IMR-90 (cell line): ENCODE results near the gene RBMS3. TPM values are rescaled to one million over a fixed set of nuclear protein-coding genes. Genes with fewer than 3 reads are reported as not detected.

ENCODE experiments used
- ATAC-seq: fragments of 200-7000 bp; cut with Tn5 transposase; 2 replicates; pipeline ENCODE4 v1.9.1; 2020; ENCODE audit warnings: low read depth, mild to moderate bottlenecking, moderate library complexity
- BruUV-seq: library from RNA; stranded (reverse); fragments of 400-500 nt; replicated peaks from 2 replicates; lab custom pipeline; 2021; lab: Mats Ljungman, UMichigan
- CTCF ChIA-PET: fragments of 300-600 bp; formaldehyde crosslinking; extraction: SDS; loops from one replicate; lab custom pipeline; 2021; ENCODE audit warnings: antibody characterized with exemption; lab: Yijun Ruan, JAX
- POLR2A ChIA-PET: fragments of 300-600 bp; sonication (Branson Sonifier 250); formaldehyde crosslinking; loops from one replicate; lab custom pipeline; 2022; ENCODE audit warnings: antibody characterized with exemption; ENCODE audit not compliant: unreplicated experiment; lab: Charles Lee
- DNase-seq: peaks from one replicate; pipeline ENCODE4 v3.0.0; 2013
- H2AFZ ChIP-seq: replicated peaks from 2 replicates; pipeline ENCODE3; 2013; ENCODE audit warnings: low read length, mild to moderate bottlenecking; ENCODE audit not compliant: poor library complexity
- H2AK5ac ChIP-seq: 2 replicates; pipeline ENCODE4 v1.6.1; 2013; ENCODE audit warnings: low read depth, low read length, inconsistent platforms
- H2AK9ac ChIP-seq: replicated peaks from 2 replicates; pipeline ENCODE3; 2013; ENCODE audit warnings: mild to moderate bottlenecking, low read depth, low read length, moderate library complexity; ENCODE audit not compliant: poor library complexity
- H2BK120ac ChIP-seq: 2 replicates; pipeline ENCODE4 v1.6.1; 2013; ENCODE audit warnings: low read depth, low read length, inconsistent platforms
- H2BK15ac ChIP-seq: 3 replicates; pipeline ENCODE4 v1.6.1; 2013; ENCODE audit warnings: low read depth, low read length, inconsistent platforms
- H2BK20ac ChIP-seq: 2 replicates; pipeline ENCODE4 v1.6.1; 2013; ENCODE audit warnings: low read depth, mild to moderate bottlenecking, inconsistent platforms, low read length, moderate library complexity
- H2BK5ac ChIP-seq: 2 replicates; pipeline ENCODE4 v1.6.1; 2013; ENCODE audit warnings: mild to moderate bottlenecking, low read depth, low read length, inconsistent platforms; ENCODE audit not compliant: poor library complexity, severe bottlenecking
- H3K14ac ChIP-seq: replicated peaks from 2 replicates; pipeline ENCODE4 v1.6.1; 2013; ENCODE audit warnings: low read depth, low read length, inconsistent platforms
- H3K18ac ChIP-seq: 2 replicates; pipeline ENCODE4 v1.6.1; 2013; ENCODE audit warnings: low read depth, low read length, control low read depth
- H3K23ac ChIP-seq: 2 replicates; pipeline ENCODE4 v1.6.1; 2013; ENCODE audit warnings: low read depth, low read length, inconsistent platforms
- H3K27ac ChIP-seq: 2 replicates; pipeline ENCODE4 v1.5.1; 2013; ENCODE audit warnings: mild to moderate bottlenecking, control low read depth, low read length; ENCODE audit not compliant: insufficient read depth
- H3K27me3 ChIP-seq: 2 replicates; pipeline ENCODE4 v1.6.1; 2013; ENCODE audit warnings: low read length; ENCODE audit not compliant: control insufficient read depth, insufficient read depth
- H3K36me3 ChIP-seq: 2 replicates; pipeline ENCODE4 v1.6.1; 2013; ENCODE audit warnings: low read length, mixed read lengths; ENCODE audit not compliant: control insufficient read depth, insufficient read depth
- H3K4ac ChIP-seq: 2 replicates; pipeline ENCODE4 v1.6.1; 2013; ENCODE audit warnings: low read depth, low read length, inconsistent platforms
- H3K4me1 ChIP-seq: 2 replicates; pipeline ENCODE4 v1.6.1; 2013; ENCODE audit warnings: low read length, mixed read lengths; ENCODE audit not compliant: control insufficient read depth, insufficient read depth
- H3K4me2 ChIP-seq: 2 replicates; pipeline ENCODE4 v1.6.1; 2013; ENCODE audit warnings: low read depth, mild to moderate bottlenecking, control low read depth, low read length, moderate library complexity
- H3K4me3 ChIP-seq: 2 replicates; pipeline ENCODE4 v1.5.1; 2013; ENCODE audit warnings: low read depth, mild to moderate bottlenecking, control low read depth, low read length, moderate library complexity; ENCODE audit not compliant: insufficient read depth
- H3K56ac ChIP-seq: 2 replicates; pipeline ENCODE4 v1.6.1; 2013; ENCODE audit warnings: low read length, inconsistent platforms; ENCODE audit not compliant: insufficient read depth; ENCODE audit errors: extremely low read depth
- H3K79me1 ChIP-seq, 2 experiments: 2 replicates each; pipeline ENCODE4 v1.6.1; 2013; ENCODE audit warnings: low read length in 2 of 2, inconsistent platforms in 1 of 2, low read depth in 1 of 2
- H3K9ac ChIP-seq: 2 replicates; pipeline ENCODE4 v1.6.1; 2013; ENCODE audit warnings: low read depth, low read length, control low read depth
- H3K9me1 ChIP-seq: 2 replicates; pipeline ENCODE4 v1.6.1; 2013; ENCODE audit warnings: low read length, inconsistent platforms; ENCODE audit not compliant: insufficient read depth
- H3K9me3 ChIP-seq: 2 replicates; pipeline ENCODE4 v1.6.1; 2013; ENCODE audit warnings: low read length; ENCODE audit not compliant: control insufficient read depth, insufficient read depth
- H4K20me1 ChIP-seq: 2 replicates; pipeline ENCODE4 v1.6.1; 2013; ENCODE audit warnings: low read length, inconsistent platforms; ENCODE audit not compliant: insufficient read depth
- H4K5ac ChIP-seq: 2 replicates; pipeline ENCODE4 v1.6.1; 2013; ENCODE audit warnings: mild to moderate bottlenecking, low read depth, low read length, control low read depth
- H4K8ac ChIP-seq, 2 experiments: 2 replicates each; pipeline ENCODE4 v1.6.1; 2013; ENCODE audit warnings: low read depth in 2 of 2, low read length in 2 of 2, control low read depth in 1 of 2, inconsistent platforms in 1 of 2
- H4K91ac ChIP-seq: 2 replicates; pipeline ENCODE4 v1.6.1; 2013; ENCODE audit warnings: low read depth, low read length, inconsistent platforms; ENCODE audit not compliant: insufficient read depth
- BHLHE40 ChIP-seq: fragments of 150-350 bp; IDR thresholded peaks from 2 replicates; pipeline ENCODE4 v1.6.1; 2016; ENCODE audit warnings: mild to moderate bottlenecking, low read depth, low read length
- CEBPB ChIP-seq: IDR thresholded peaks from 2 replicates; pipeline ENCODE4 v1.6.1; 2012; ENCODE audit warnings: low read depth, low read length, improper control_type of control experiment
- CHD1 ChIP-seq: IDR thresholded peaks from 2 replicates; pipeline ENCODE4 v1.6.1; 2012; ENCODE audit warnings: low read depth, low read length, improper control_type of control experiment
- CTCF ChIP-seq: conservative IDR thresholded peaks from 2 replicates; pipeline ENCODE4 v1.5.1; 2012; ENCODE audit warnings: mild to moderate bottlenecking, low read depth, low read length, improper control_type of control experiment
- ELK1 ChIP-seq: fragments of 150-350 bp; IDR thresholded peaks from 2 replicates; pipeline ENCODE4 v1.6.1; 2016; ENCODE audit warnings: low read depth, mild to moderate bottlenecking, low read length, moderate library complexity, borderline replicate concordance
- FOS ChIP-seq: fragments of 150-350 bp; IDR thresholded peaks from 2 replicates; pipeline ENCODE4 v1.6.1; 2016; ENCODE audit warnings: low read depth, low read length
- MAFK ChIP-seq: IDR thresholded peaks from 2 replicates; pipeline ENCODE4 v1.6.1; 2012; ENCODE audit warnings: low read depth, low read length, improper control_type of control experiment
- MAZ ChIP-seq: IDR thresholded peaks from 2 replicates; pipeline ENCODE4 v1.6.1; 2012; ENCODE audit warnings: low read depth, mild to moderate bottlenecking, low read length, improper control_type of control experiment, moderate library complexity, borderline replicate concordance
- MXI1 ChIP-seq: IDR thresholded peaks from 2 replicates; pipeline ENCODE4 v1.6.1; 2012; ENCODE audit warnings: low read depth, mild to moderate bottlenecking, low read length, moderate library complexity, borderline replicate concordance
- NFE2L2 ChIP-seq: fragments of 150-350 bp; IDR thresholded peaks from 2 replicates; pipeline ENCODE4 v1.6.1; 2016; ENCODE audit warnings: low read depth, mild to moderate bottlenecking, low read length
- POLR2A ChIP-seq: IDR thresholded peaks from 2 replicates; pipeline ENCODE4 v1.6.1; 2012; ENCODE audit warnings: mild to moderate bottlenecking, low read depth, low read length
- RAD21 ChIP-seq: IDR thresholded peaks from 2 replicates; pipeline ENCODE4 v1.6.1; 2012; ENCODE audit warnings: low read length, improper control_type of control experiment
- RCOR1 ChIP-seq: IDR thresholded peaks from 2 replicates; pipeline ENCODE4 v1.6.1; 2012; ENCODE audit warnings: mild to moderate bottlenecking, low read length, improper control_type of control experiment; ENCODE audit not compliant: insufficient replicate concordance
- RFX5 ChIP-seq: IDR thresholded peaks from 2 replicates; pipeline ENCODE4 v1.8.0; 2012; ENCODE audit warnings: low read depth, mild to moderate bottlenecking, low read length, moderate library complexity
- SMC3 ChIP-seq: fragments of 150-350 bp; IDR thresholded peaks from 2 replicates; pipeline ENCODE4 v1.6.1; 2016; ENCODE audit warnings: low read depth, mild to moderate bottlenecking, antibody characterized with exemption, low read length, moderate library complexity
- USF2 ChIP-seq: fragments of 150-350 bp; IDR thresholded peaks from 2 replicates; pipeline ENCODE4 v1.6.1; 2017; ENCODE audit warnings: mild to moderate bottlenecking, antibody characterized with exemption, low read length, low read depth
- WGBS, 2 experiments: methylation state at CpG; one replicate each; pipeline versions ENCODE4 v1.1.5 to v1.1.7; 2013; ENCODE audit warnings: missing lambda C conversion rate in 2 of 2; ENCODE audit not compliant: insufficient read length in 1 of 2; ENCODE audit errors: extremely low coverage in 2 of 2; 5-methylcytosine and 5-hydroxymethylcytosine counted together
- dilution Hi-C: fragments of 300-500 bp; cut with HindIII; formaldehyde crosslinking; loops from one replicate; pipeline ENCODE4 v1.14.3; 2018; ENCODE audit warnings: low sequenced_read_pairs; ENCODE audit not compliant: unreplicated experiment
- in situ Hi-C: fragments of 300-500 bp; cut with MboI; formaldehyde crosslinking; loops from 3 replicates; pipeline ENCODE4 v1.14.3; 2019; ENCODE audit warnings: low sequenced_read_pairs, inconsistent platforms, mixed read lengths
- intact Hi-C: fragments of 100-400 bp; cut with micrococcal nuclease; formaldehyde crosslinking; loops from 2 replicates; pipeline ENCODE4 v1.10.0; 2022
- polyA plus RNA-seq, 3 experiments: library from polyadenylated mRNA; depleted of rRNA; stranded (reverse); fragments of >200 nt; gene quantifications; 2 replicates each; pipeline ENCODE4 v1.2.3, GENCODE V29; 2012; ENCODE audit warnings: low replicate concordance in 1 of 3
- total RNA-seq: library from RNA; depleted of rRNA; stranded (reverse); fragments of >200 nt; gene quantifications from 2 replicates; pipeline ENCODE4 v1.2.3, GENCODE V29; 2012

Gene RBMS3
- total and polyA plus RNA-seq, 2 of the 4 experiments (the other 2 are of a cell fraction), result 15.2 to 127 TPM

- Histone ChIP-seq H3K9ac (no peak overlapping the region), H3K4ac (no peak overlapping the region), H3K9me1 (peaks cover 10% of the 10 kb centered on the region), H3K36me3 (peaks cover 2% of the 10 kb centered on the region; the same call in 1 of the 2 replicates), H3K4me1 (peaks cover 13% of the 10 kb centered on the region), H4K91ac (no peak overlapping the region), H3K18ac (no peak overlapping the region), H4K20me1 (0 out of 2 replicates have a peak, but pooled peaks cover 2% of the 10 kb centered on the region), H3K27me3 (no peaks in the 10 kb centered on the region), H2BK5ac (no peak overlapping the region), H2BK15ac (no peak overlapping the region), H3K4me3 (no peak overlapping the region), H3K4me2 (no peak overlapping the region), H3K27ac (no peak overlapping the region), H2AK9ac (no peak overlapping the region), H4K8ac (no peak overlapping the region), H2AK5ac (no peak overlapping the region), H2BK20ac (no peak overlapping the region), H2AFZ (no peak overlapping the region), H3K79me1 (peaks cover 7 to 12% of the 10 kb centered on the region in 2 experiments; a peak in 3 of 4 replicates), H4K5ac (no peak overlapping the region), H3K9me3 (no peaks in the 10 kb centered on the region), H2BK120ac (no peak overlapping the region), H3K56ac (no peak overlapping the region), H3K23ac (no peak overlapping the region), H3K14ac (no peak overlapping the region)
- ChIA-PET POLR2A (no interaction called here), CTCF (interaction anchor here (0.5 kb wide), 1 partner anchor 254 kb away, joined by 3 read pairs; no protein-coding TSS in a partner anchor)
- in situ Hi-C loops, result no loop called here
- intact Hi-C loops, result no loop called here
- no peak for TF ChIP-seq RAD21
- TF ChIP-seq POLR2A, result no peak
- no peak for TF ChIP-seq RFX5
- no peak for TF ChIP-seq MAFK
- no peak for TF ChIP-seq SMC3
- TF ChIP-seq USF2, result no peak
- TF ChIP-seq BHLHE40, result no peak
- TF ChIP-seq FOS, result no peak
- no peak for TF ChIP-seq CHD1
- no peak for TF ChIP-seq ELK1
- TF ChIP-seq MXI1, result no peak
- TF ChIP-seq CEBPB, result no peak
- no peak for TF ChIP-seq CTCF
- no peak for TF ChIP-seq NFE2L2
- no peak for TF ChIP-seq MAZ
- no peak for TF ChIP-seq RCOR1
- no CpG with 5 or more reads among the region's 2 CpGs for WGBS, 2 experiments
- DNase-seq, result no peak
- dilution Hi-C loops, result no loop called here
- no TSS peak for BruUV-seq
- ATAC-seq, result peak; percentile 53; the same call in 1 of the 2 replicates
Observed at GRCh38 chr3:29555590-29555989, 274.7 kb downstream of the RBMS3 start.
